AG04449 (cell line): ENCODE measurements around the gene ZDHHC12.
A peak's percentile ranks its signal among the peaks of the same experiment; 100 is the strongest.

Experiments
- CTCF ChIA-PET: fragments of 350-600 bp; formaldehyde crosslinking; extraction: SDS; loops from one replicate; lab custom pipeline; 2021; ENCODE audit warnings: antibody characterized with exemption; lab: Yijun Ruan, JAX
- POLR2A ChIA-PET: fragments of 400-600, 350-600 bp; formaldehyde crosslinking; extraction: SDS; loops from one replicate; lab custom pipeline; 2020; ENCODE audit warnings: antibody characterized with exemption, inconsistent platforms; lab: Yijun Ruan, JAX
- DNase-seq: peaks from one replicate; pipeline ENCODE4 v3.0.0-alpha.2; 2010; ENCODE audit warnings: low read depth, low spot score
- H3K4me3 ChIP-seq: 2 replicates; pipeline ENCODE4 v1.5.1; 2011; ENCODE audit warnings: low read depth, mild to moderate bottlenecking, control low read depth, low read length
- CTCF ChIP-seq: IDR thresholded peaks from one replicate; pipeline ENCODE4 v1.5.1; 2011; ENCODE audit warnings: mild to moderate bottlenecking, moderate library complexity, low read length, control low read depth, inconsistent platforms; ENCODE audit not compliant: insufficient read depth; ENCODE audit errors: missing control alignments

ZDHHC12 gene

DNA sequence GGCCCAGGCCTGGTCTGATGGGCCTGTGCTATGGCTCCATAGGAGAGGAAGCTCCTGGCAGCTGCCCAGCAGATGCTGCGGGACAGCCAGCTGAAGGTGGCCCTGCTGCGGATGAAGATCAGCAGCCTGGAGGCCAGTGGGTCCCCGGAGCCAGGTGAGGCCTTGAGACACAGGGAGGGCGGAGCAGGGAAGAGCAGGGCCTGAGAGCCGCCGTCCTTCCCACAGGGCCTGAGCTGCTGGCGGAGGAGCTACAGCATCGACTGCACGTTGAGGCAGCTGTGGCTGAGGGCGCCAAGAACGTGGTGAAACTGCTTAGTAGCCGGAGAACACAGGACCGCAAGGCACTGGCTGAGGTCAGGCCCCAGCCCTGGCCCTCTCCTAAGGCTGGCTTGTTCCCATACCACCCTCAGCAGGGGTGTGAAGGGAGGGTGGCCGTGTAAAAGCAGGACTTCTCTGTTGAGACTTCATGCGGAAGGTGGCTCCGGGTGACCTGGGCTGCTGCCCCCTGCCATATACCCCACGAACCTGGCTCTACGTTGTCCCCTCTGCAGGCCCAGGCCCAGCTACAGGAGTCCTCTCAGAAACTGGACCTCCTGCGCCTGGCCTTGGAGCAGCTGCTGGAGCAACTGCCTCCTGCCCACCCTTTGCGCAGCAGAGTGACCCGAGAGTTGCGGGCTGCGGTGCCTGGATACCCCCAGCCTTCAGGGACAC lies 17.1 kb downstream of the ZDHHC12 start:
- no peak overlapping the region for H3K4me3 ChIP-seq
- TF ChIP-seq CTCF: no peak
- CTCF ChIA-PET: interaction anchor here (0.5 to 2.0 kb wide), 4 partner anchors 10 to 1205 kb away, joined by 3 to 8 read pairs (median 3); no protein-coding TSS in a partner anchor
- POLR2A ChIA-PET: interaction anchor here (1.0 kb wide), 1 partner anchor 45 kb away, joined by 3 read pairs; no protein-coding TSS in a partner anchor
- no peak for DNase-seq

GRCh38 chr9:128706045-128706444 lies 17.9 kb downstream of the ZDHHC12 start:
- no peak overlapping the region for H3K4me3 ChIP-seq
- no peak for DNase-seq
- CTCF ChIA-PET: interaction anchor here (1.0 to 2.9 kb wide), 4 partner anchors 9 to 71 kb away, joined by 3 to 11 read pairs (median 6); no protein-coding TSS in a partner anchor
- POLR2A ChIA-PET: no interaction called here
- TF ChIP-seq CTCF: no peak

DNA sequence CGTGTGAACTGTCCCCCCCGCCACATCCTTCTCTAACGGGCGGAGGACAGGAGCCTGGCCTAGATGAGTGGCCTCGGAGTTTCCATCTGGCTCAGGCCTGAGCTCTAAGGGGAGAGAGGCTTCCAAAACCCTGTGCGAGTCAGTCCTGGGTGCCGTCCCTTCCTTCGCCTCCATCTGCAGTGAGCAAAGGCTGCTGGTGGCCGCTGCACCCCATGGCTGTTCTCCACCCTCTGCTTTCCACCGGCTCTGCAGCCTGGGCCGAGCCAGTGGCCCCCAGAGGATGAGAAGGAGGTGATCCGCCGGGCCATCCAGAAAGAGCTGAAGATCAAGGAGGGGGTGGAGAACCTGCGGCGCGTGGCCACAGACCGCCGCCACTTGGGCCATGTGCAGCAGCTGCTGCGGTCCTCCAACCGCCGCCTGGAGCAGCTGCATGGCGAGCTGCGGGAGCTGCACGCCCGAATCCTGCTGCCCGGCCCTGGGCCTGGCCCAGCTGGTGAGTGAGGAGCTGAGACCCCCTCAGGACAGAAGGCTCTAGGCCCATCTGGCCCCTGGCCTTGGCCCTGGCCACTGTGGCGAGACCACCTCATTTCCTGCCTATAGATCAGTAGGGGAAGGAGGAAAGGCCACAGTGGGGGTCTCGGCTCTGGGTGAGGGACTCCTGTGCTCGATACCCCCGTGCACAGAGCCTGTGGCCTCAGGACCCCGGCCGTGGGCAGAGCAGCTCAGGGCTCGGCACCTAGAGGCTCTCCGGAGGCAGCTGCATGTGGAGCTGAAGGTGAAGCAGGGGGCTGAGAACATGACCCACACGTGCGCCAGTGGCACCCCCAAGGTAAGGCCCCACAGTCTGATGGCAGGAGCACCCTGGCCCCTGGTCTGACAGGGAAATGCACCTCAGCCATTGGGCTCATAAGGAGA lies 18.6 kb downstream of the ZDHHC12 start:
- no peak for DNase-seq
- CTCF ChIA-PET: interaction anchor here (1.4 to 2.9 kb wide), 5 partner anchors 9 to 19 kb away, joined by 3 to 11 read pairs (median 4); partner anchors contain the start of gene ZDHHC12
- no peak overlapping the region for H3K4me3 ChIP-seq
- POLR2A ChIA-PET: no interaction called here
- TF ChIP-seq CTCF: no peak

DNA sequence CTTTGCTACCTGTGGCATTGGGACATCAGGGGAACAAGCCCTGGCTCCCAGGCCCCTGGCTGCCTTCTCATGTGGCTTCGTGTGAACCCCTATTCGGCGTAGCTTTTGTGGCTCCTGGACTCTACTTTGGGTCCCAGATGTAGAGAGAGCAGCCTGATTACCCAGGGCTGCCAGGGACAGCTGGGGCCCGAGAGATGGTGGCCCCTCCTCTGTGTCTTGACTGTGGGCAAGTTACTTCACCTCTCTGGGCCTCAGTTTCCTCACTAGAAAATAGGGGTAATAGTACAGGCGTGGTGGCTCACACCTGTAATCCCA lies 19.6 kb downstream of the ZDHHC12 start:
- H3K4me3 ChIP-seq: no peak overlapping the region
- ChIA-PET POLR2A (no interaction called here), CTCF (interaction anchor here (0.6 to 2.9 kb wide), 11 partner anchors 10 to 70 kb away, joined by 3 to 11 read pairs (median 3); partner anchors contain the start of genes SET and ZDHHC12)
- no peak for DNase-seq
- no peak for TF ChIP-seq CTCF

DNA sequence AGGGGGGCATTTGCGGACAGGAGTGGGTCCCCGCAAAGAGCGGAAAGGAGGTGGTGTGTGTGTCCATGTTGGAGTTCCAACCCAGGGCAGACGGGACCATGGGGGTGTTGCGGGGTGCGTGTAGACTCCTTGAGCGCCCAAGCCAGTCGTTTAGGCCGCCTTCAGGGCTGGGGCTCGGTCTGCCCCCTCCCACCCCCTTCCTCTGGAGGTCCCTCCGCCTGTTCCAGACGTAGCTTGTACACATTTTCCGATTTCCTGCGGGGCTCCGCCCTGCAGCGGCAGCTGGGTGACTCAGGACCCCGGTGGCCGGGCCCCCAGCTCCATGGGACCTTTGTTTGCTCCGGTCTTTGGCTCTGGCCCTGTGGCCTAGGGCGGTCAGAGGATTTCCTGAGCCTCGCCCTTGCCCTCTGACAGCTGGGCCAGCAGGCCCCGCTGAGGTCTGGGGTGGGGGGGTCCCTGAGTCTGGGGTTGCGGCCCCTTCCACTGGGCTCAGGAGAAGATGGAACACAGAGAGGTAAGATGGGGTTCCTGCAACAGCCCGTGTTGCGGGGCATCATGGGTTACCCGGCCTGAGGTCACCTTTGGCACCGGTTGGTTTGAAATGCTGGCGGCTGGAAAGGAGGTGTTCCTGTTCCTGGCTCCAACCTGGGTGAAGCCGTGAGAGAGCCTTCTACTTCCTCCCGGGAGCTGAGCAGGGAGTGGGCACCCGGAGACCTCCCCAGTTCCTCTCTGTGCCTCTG lies 20.1 kb downstream of the ZDHHC12 start:
- peak overlapping the region; percentile 70 for H3K4me3 ChIP-seq
- ChIA-PET CTCF (interaction anchor here (0.6 to 2.9 kb wide), 14 partner anchors 8 to 178 kb away, joined by 3 to 11 read pairs (median 3); partner anchors contain the start of genes KYAT1, SET and ZDHHC12), POLR2A (no interaction called here)
- TF ChIP-seq CTCF: no peak
- DNase-seq: no peak
